Liver (tissue), 3 donors: ENCODE measurements around the gene CHRNA9.

Experiments used
- CTCF ChIP-seq: fragments of 150-350 bp; IDR thresholded peaks from 2 replicates; pipeline ENCODE4 v1.5.1; 2017; ENCODE audit warnings: improper control_type of control experiment, low read depth, low read length; ENCODE audit not compliant: missing input control
- EGR1 ChIP-seq, 2 donors: IDR thresholded peaks; 2 replicates each; pipeline ENCODE4 v1.6.1; 2016 to 2018; ENCODE audit warnings: antibody characterized with exemption in 2 of 2, low read depth in 2 of 2
- RAD21 ChIP-seq, 2 donors: IDR thresholded peaks; 2 replicates each; pipeline ENCODE4 v1.6.1; 2016; ENCODE audit warnings: antibody characterized with exemption in 2 of 2, mild to moderate bottlenecking in 2 of 2
- SP1 ChIP-seq: IDR thresholded peaks from 2 replicates; pipeline ENCODE4 v1.6.1; 2018; ENCODE audit warnings: antibody characterized with exemption, mild to moderate bottlenecking
- TAF1 ChIP-seq: conservative IDR thresholded peaks from 2 replicates; pipeline ENCODE4 v1.6.1; 2016; ENCODE audit warnings: antibody characterized with exemption, mild to moderate bottlenecking
- donor health status: healthy.
- donor health status: healthy.

GRCh38 chr4:40299811-40300292 is 35.3 kb upstream of the CHRNA9 start:
- TF ChIP-seq CTCF (no peak), RAD21 (IDR thresholded peaks at IDR 0.05) (no peak), TAF1 (no peak), SP1 (no peak), EGR1 (IDR thresholded peaks at IDR 0.05; ENCODE audit: low read depth in 2 of 2) (no peak)
